Glomerular visceral epithelial cell (primary cell): ENCODE results near the gene UBR4.

ENCODE experiments used
- DNase-seq: peaks from one replicate; pipeline ENCODE4 v3.0.0-alpha.2; 2016; ENCODE audit errors: extremely low spot score

Gene UBR4

GRCh38 chr1:19057784-19058475, 152.1 kb downstream of the UBR4 start:
- no peak for DNase-seq

- no peak for DNase-seq
Measured at GRCh38 chr1:19057182-19057779, 152.8 kb downstream of the UBR4 start.

GRCh38 chr1:19055701-19056100, 154.4 kb downstream of the UBR4 start:
- no peak for DNase-seq

GRCh38 chr1:19055001-19055400, 155.1 kb downstream of the UBR4 start:
- no peak for DNase-seq

GRCh38 chr1:19054216-19054615, 155.8 kb downstream of the UBR4 start:
- no peak for DNase-seq

- DNase-seq: no peak
Measured at GRCh38 chr1:19053486-19053885, 156.6 kb downstream of the UBR4 start.

GRCh38 chr1:19049798-19050197, 160.3 kb downstream of the UBR4 start:
- no peak for DNase-seq

- DNase-seq: no peak
Measured at GRCh38 chr1:19049128-19049768, 160.8 kb downstream of the UBR4 start.

- DNase-seq: no peak
Measured at GRCh38 chr1:19046972-19047731, 162.9 kb downstream of the UBR4 start.

- DNase-seq: no peak
Measured at GRCh38 chr1:19045898-19046880, 163.9 kb downstream of the UBR4 start.

GRCh38 chr1:19044975-19045831, 164.9 kb downstream of the UBR4 start:
- peak; percentile 51 for DNase-seq

- no peak for DNase-seq
Measured at GRCh38 chr1:19044471-19044870, 165.6 kb downstream of the UBR4 start.

- no peak for DNase-seq
Measured at GRCh38 chr1:19043579-19044443, 166.3 kb downstream of the UBR4 start.

GRCh38 chr1:19042675-19043578, 167.1 kb downstream of the UBR4 start:
- DNase-seq: no peak

- DNase-seq: no peak
Measured at GRCh38 chr1:19040010-19040680, 169.9 kb downstream of the UBR4 start.

GRCh38 chr1:19038732-19039131, 171.3 kb downstream of the UBR4 start:
- DNase-seq: no peak

GRCh38 chr1:19038096-19038495, 172.0 kb downstream of the UBR4 start:
- no peak for DNase-seq

- DNase-seq: no peak
Measured at GRCh38 chr1:19037659-19038058, 172.4 kb downstream of the UBR4 start.
